ENCODE measurements around the gene LCE5A. TPM values are rescaled to one million over a fixed set of nuclear protein-coding genes. Genes with fewer than 3 reads are reported as not detected.

LCE5A gene
- total and polyA plus RNA-seq, 8 donors, result not detected

- peaks cover 0 to 8% (median 0%) of the 10 kb centered on the region in 4 donors for H3K27me3 ChIP-seq
- no peak for FAIRE-seq
- intact Hi-C loops (cut with DNase I), result no loop called here
- no peak for TF ChIP-seq CTCF (IDR thresholded peaks at IDR 0.05)
- DNase-seq, result no peak
- no peak for ATAC-seq
- H3K4me3 ChIP-seq, result no peak overlapping the region
- no peaks in the 10 kb centered on the region for H3K9me3 ChIP-seq
- WGBS, 2 donors, result 82 to 89% methylated on average over 1 of the region's 1 CpG
- H3K36me3 ChIP-seq, result no peaks in the 10 kb centered on the region
- no peak overlapping the region for H3K27ac ChIP-seq
- H3K4me1 ChIP-seq, result no peaks in the 10 kb centered on the region
Measured at GRCh38 chr1:152506899-152507498, 3.6 kb upstream of the LCE5A start.

DNA sequence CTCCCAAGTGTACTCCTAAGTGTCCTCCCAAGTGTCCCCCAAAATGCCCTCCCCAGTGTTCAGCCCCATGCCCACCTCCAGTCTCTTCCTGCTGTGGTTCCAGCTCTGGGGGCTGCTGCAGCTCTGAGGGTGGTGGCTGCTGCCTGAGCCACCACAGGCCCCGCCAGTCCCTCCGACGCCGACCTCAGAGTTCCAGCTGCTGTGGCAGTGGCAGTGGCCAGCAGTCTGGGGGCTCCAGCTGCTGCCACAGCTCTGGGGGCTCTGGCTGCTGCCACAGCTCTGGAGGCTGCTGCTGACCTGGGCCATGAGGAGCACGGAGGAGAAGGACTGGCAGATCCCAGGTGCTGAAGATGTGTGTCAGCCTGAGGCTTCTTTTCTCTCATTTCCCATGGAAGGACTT is 993 bp downstream of the LCE5A start:
- intact Hi-C loops (cut with DNase I), result no loop called here
- H3K4me3 ChIP-seq, result no peak overlapping the region
- no peak for FAIRE-seq
- ATAC-seq, result no peak
- H3K9me3 ChIP-seq, result no peaks in the 10 kb centered on the region
- H3K27ac ChIP-seq, result no peak overlapping the region
- no peak for DNase-seq
- H3K27me3 ChIP-seq, result peaks cover 0 to 23% (median 0%) of the 10 kb centered on the region in 4 donors
- H3K4me1 ChIP-seq, result no peaks in the 10 kb centered on the region
- 65 to 74% methylated on average over 5 of the region's 5 CpGs for WGBS, 2 donors
- no peak for TF ChIP-seq CTCF (IDR thresholded peaks at IDR 0.05)
- no peaks in the 10 kb centered on the region for H3K36me3 ChIP-seq

DNA sequence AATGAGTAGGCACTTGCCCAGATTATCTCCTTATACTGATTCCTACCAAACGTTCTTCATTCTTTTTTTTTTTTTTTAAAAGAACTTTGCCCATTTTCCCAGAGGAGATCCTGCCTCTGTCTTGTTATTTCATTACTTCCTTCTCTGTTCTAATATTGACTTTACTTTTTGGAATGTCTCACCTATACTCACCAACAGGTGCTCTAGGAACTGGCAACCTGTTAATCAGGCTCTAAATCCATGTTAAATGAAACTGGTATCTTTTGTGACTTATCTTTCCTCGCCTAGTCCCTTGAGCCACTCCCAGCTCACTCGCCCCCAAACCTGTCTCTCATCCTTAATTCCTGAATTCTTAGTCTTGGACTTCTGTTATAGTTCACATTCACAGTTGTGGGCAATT is 2.5 kb downstream of the LCE5A start:
- Histone ChIP-seq H3K4me3 (no peak overlapping the region), H3K4me1 (no peaks in the 10 kb centered on the region), H3K36me3 (no peaks in the 10 kb centered on the region), H3K27me3 (peaks cover 0 to 25% (median 0%) of the 10 kb centered on the region in 4 donors), H3K9me3 (no peaks in the 10 kb centered on the region), H3K27ac (no peak overlapping the region)
- DNase-seq, result no peak
- intact Hi-C loops (cut with DNase I), result no loop called here
- no peak for TF ChIP-seq CTCF (IDR thresholded peaks at IDR 0.05)
- WGBS, 2 donors, result 48 to 52% methylated on average over 3 of the region's 3 CpGs
- FAIRE-seq, result no peak
- no peak for ATAC-seq

GRCh38 chr1:152514715-152515433 is 4.3 kb downstream of the LCE5A start:
- no peak for TF ChIP-seq CTCF (IDR thresholded peaks at IDR 0.05)
- Histone ChIP-seq H3K9me3 (no peaks in the 10 kb centered on the region), H3K4me3 (peak overlapping the region in 1 of 4 donors; percentile 11), H3K36me3 (no peaks in the 10 kb centered on the region), H3K27me3 (peaks cover 0 to 25% (median 0%) of the 10 kb centered on the region in 4 donors), H3K4me1 (no peaks in the 10 kb centered on the region), H3K27ac (no peak overlapping the region)
- intact Hi-C loops (cut with DNase I), result no loop called here
- FAIRE-seq (no peak), DNase-seq (no peak), ATAC-seq (peak in 1 of 4 donors; percentile 22)
- 22 to 25% methylated on average over 17 of the region's 17 CpGs for WGBS, 2 donors

DNA sequence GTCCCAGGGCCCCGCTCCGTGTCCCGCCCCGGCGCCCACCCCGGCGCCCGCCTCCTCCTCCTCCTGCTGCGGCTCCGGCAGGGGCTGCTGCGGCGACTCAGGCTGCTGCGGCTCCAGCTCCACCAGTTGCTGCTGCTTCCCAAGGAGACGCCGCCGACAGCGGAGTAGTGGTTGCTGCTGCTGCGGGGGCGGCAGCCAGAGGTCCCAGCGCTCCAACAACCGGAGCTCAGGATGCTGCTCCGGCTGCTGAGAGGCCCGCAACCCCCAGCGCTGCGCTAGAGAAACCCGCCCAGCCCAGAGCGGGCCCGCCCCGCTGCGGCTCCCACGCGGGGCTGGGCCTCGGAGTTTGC is 4.8 kb downstream of the LCE5A start:
- FAIRE-seq (no peak), DNase-seq (peak in 1 of 6 donors; percentile 67), ATAC-seq (peak in 3 of 4 donors; percentile 32 to 53 (median 32))
- TF ChIP-seq CTCF (IDR thresholded peaks at IDR 0.05), result no peak
- intact Hi-C loops (cut with DNase I), result no loop called here
- Histone ChIP-seq H3K4me1 (no peaks in the 10 kb centered on the region), H3K36me3 (no peaks in the 10 kb centered on the region), H3K27me3 (peaks cover 0 to 25% (median 0%) of the 10 kb centered on the region in 4 donors), H3K4me3 (peak overlapping the region in 1 of 4 donors; percentile 11), H3K9me3 (no peaks in the 10 kb centered on the region), H3K27ac (no peak overlapping the region)
- WGBS, 2 donors, result 1% methylated on average over 33 of the region's 33 CpGs

All from pancreas (tissue), 10 donors.